H1 (cell line): Measurements from ENCODE around the gene SELENOS. TPM values are rescaled to one million over a fixed set of nuclear protein-coding genes. Genes with fewer than 3 reads are reported as not detected.

Experiments
- CTCF ChIA-PET: fragments of 300-600 bp; sonication (Branson Sonifier 250); formaldehyde crosslinking; loops from one replicate; lab custom pipeline; 2021; ENCODE audit not compliant: partially characterized antibody; lab: Charles Lee
- POLR2A ChIA-PET: fragments of 300-600 bp; sonication (Branson Sonifier 250); formaldehyde crosslinking; loops from one replicate; lab custom pipeline; 2021; ENCODE audit warnings: inconsistent platforms; ENCODE audit not compliant: partially characterized antibody; lab: Charles Lee
- DNase-seq, 2 experiments: peaks; one replicate each; pipeline versions ENCODE4 v3.0.0 to v3.0.0-alpha.2; 2010 to 2022; ENCODE audit warnings: low spot score in 2 of 2, low read depth in 1 of 2, mixed read lengths in 1 of 2
- FAIRE-seq: peaks from 2 replicates; lab custom pipeline; 2011; peaks lifted over from hg19 to GRCh38; lab: Jason Lieb, UNC
- H2AFZ ChIP-seq: 2 replicates; pipeline ENCODE4 v1.8.1; 2012; ENCODE audit warnings: low read length, inconsistent platforms
- H2AK5ac ChIP-seq: 2 replicates; pipeline ENCODE4 v1.6.1; 2013; ENCODE audit warnings: low read depth, low read length
- H2BK120ac ChIP-seq: replicated peaks from 2 replicates; pipeline ENCODE3; 2013; ENCODE audit warnings: low read depth, low read length, inconsistent platforms
- H2BK12ac ChIP-seq: 2 replicates; pipeline ENCODE4 v1.6.1; 2013; ENCODE audit warnings: low read depth, low read length
- H2BK15ac ChIP-seq: 2 replicates; pipeline ENCODE4 v1.6.1; 2013; ENCODE audit warnings: low read length
- H2BK20ac ChIP-seq: 2 replicates; pipeline ENCODE4 v1.6.1; 2013; ENCODE audit warnings: low read length
- H2BK5ac ChIP-seq: 2 replicates; pipeline ENCODE4 v1.6.1; 2013; ENCODE audit warnings: low read depth, low read length
- H3K14ac ChIP-seq: 2 replicates; pipeline ENCODE4 v1.6.1; 2013; ENCODE audit warnings: inconsistent platforms; ENCODE audit not compliant: insufficient read length
- H3K18ac ChIP-seq: 2 replicates; pipeline ENCODE4 v1.6.1; 2013; ENCODE audit warnings: low read length; ENCODE audit errors: extremely low read depth
- H3K23ac ChIP-seq: 2 replicates; pipeline ENCODE4 v1.6.1; 2013; ENCODE audit warnings: inconsistent platforms; ENCODE audit not compliant: insufficient read length
- H3K23me2 ChIP-seq: 2 replicates; pipeline ENCODE4 v1.6.1; 2013; ENCODE audit warnings: low read depth, low read length
- H3K27ac ChIP-seq: 2 replicates; pipeline ENCODE4 v1.6.1; 2011; ENCODE audit warnings: low read depth, low read length, inconsistent platforms
- H3K27me3 ChIP-seq, 4 experiments: replicated peaks in 1 of 4; 1 replicate in 1 of 4; 2 replicates in 3 of 4; pipeline versions ENCODE4 v1.6.1 to v1.8.1; 2011 to 2013; ENCODE audit warnings: low read length in 3 of 4, mild to moderate bottlenecking in 3 of 4, inconsistent platforms in 2 of 4, mixed read lengths in 2 of 4, moderate library complexity in 1 of 4; ENCODE audit not compliant: control insufficient read depth in 3 of 4, insufficient read depth in 3 of 4; ENCODE audit errors: extremely low read depth in 1 of 4
- H3K36me3 ChIP-seq, 4 experiments: 2 replicates each; pipeline versions ENCODE4 v1.6.1 to v1.8.1; 2011 to 2013; ENCODE audit warnings: mild to moderate bottlenecking in 4 of 4, low read length in 3 of 4, moderate library complexity in 2 of 4, control low read depth in 1 of 4, inconsistent platforms in 1 of 4; ENCODE audit not compliant: insufficient read depth in 4 of 4, control insufficient read depth in 2 of 4
- H3K4ac ChIP-seq: replicated peaks from 2 replicates; pipeline ENCODE3; 2013; ENCODE audit warnings: low read length, low read depth, mixed read lengths, inconsistent platforms; ENCODE audit not compliant: insufficient read length
- H3K4me1 ChIP-seq, 4 experiments: replicated peaks in 1 of 4; 1 replicate in 1 of 4; 2 replicates in 3 of 4; pipeline versions ENCODE4 v1.6.1 to v1.8.1; 2011 to 2013; ENCODE audit warnings: low read length in 3 of 4, inconsistent platforms in 2 of 4, mixed read lengths in 1 of 4; ENCODE audit not compliant: insufficient read depth in 4 of 4, control insufficient read depth in 3 of 4
- H3K4me2 ChIP-seq, 2 experiments: 2 replicates each; pipeline versions ENCODE4 v1.6.1 to v1.8.1; 2011 to 2013; ENCODE audit warnings: low read depth in 2 of 2, low read length in 2 of 2, control low read depth in 1 of 2, inconsistent platforms in 1 of 2, mild to moderate bottlenecking in 1 of 2; ENCODE audit not compliant: insufficient read depth in 1 of 2
- H3K4me3 ChIP-seq, 4 experiments: fragments of 200-600, 300-600 bp in 1 of 4; sonication (generic), shearing (Covaris generic), sonication (Bioruptor Twin) in 1 of 4; 2 replicates each; pipeline versions ENCODE4 v1.5.1 to v1.8.1; 2011 to 2016; ENCODE audit warnings: low read length in 4 of 4, low read depth in 3 of 4, control low read depth in 2 of 4, inconsistent platforms in 2 of 4, mild to moderate bottlenecking in 2 of 4, mixed read lengths in 1 of 4, moderate library complexity in 1 of 4; ENCODE audit not compliant: insufficient read depth in 2 of 4; ENCODE audit errors: extremely low read depth in 1 of 4
- H3K56ac ChIP-seq: replicated peaks from 2 replicates; pipeline ENCODE3; 2013; ENCODE audit warnings: low read depth, mild to moderate bottlenecking, mixed read lengths, low read length, inconsistent platforms; ENCODE audit not compliant: insufficient read length
- H3K79me1 ChIP-seq: 2 replicates; pipeline ENCODE4 v1.6.1; 2013; ENCODE audit warnings: low read depth, low read length, control low read depth
- H3K79me2 ChIP-seq, 2 experiments: 2 replicates each; pipeline versions ENCODE4 v1.6.1 to v1.8.1; 2012 to 2013; ENCODE audit warnings: low read length in 2 of 2, mild to moderate bottlenecking in 2 of 2, inconsistent platforms in 1 of 2; ENCODE audit not compliant: insufficient read depth in 2 of 2, control insufficient read depth in 1 of 2
- H3K9ac ChIP-seq, 4 experiments: replicated peaks in 1 of 4; 1 replicate in 1 of 4; 2 replicates in 3 of 4; pipeline versions ENCODE4 v1.6.1 to v1.8.1; 2011 to 2013; ENCODE audit warnings: low read depth in 3 of 4, low read length in 3 of 4, control low read depth in 2 of 4, mild to moderate bottlenecking in 2 of 4, moderate library complexity in 2 of 4, inconsistent platforms in 1 of 4; ENCODE audit errors: extremely low read depth in 1 of 4
- H3K9me3 ChIP-seq, 2 experiments: 2 replicates each; pipeline versions ENCODE4 v1.6.1 to v1.8.1; 2012 to 2013; ENCODE audit warnings: mild to moderate bottlenecking in 2 of 2, moderate library complexity in 2 of 2, control low read depth in 1 of 2, inconsistent platforms in 1 of 2, low read depth in 1 of 2, low read length in 1 of 2, mixed read lengths in 1 of 2; ENCODE audit not compliant: insufficient read depth in 2 of 2
- H4K20me1 ChIP-seq, 2 experiments: replicated peaks in 1 of 2; 2 replicates each; pipeline versions ENCODE3 to v1.8.1; 2011 to 2013; ENCODE audit warnings: inconsistent platforms in 2 of 2, low read length in 2 of 2, mild to moderate bottlenecking in 1 of 2; ENCODE audit not compliant: insufficient read depth in 2 of 2, control insufficient read depth in 1 of 2
- H4K5ac ChIP-seq: 2 replicates; pipeline ENCODE4 v1.6.1; 2013; ENCODE audit warnings: low read length, low read depth, mixed read lengths, inconsistent platforms; ENCODE audit not compliant: insufficient read length
- H4K8ac ChIP-seq: 2 replicates; pipeline ENCODE4 v1.8.0; 2013; ENCODE audit warnings: mild to moderate bottlenecking, moderate library complexity, low read length, inconsistent platforms; ENCODE audit not compliant: insufficient read depth; ENCODE audit errors: extremely low read depth
- H4K91ac ChIP-seq: replicated peaks from 2 replicates; pipeline ENCODE3; 2013; ENCODE audit warnings: low read length, mixed read lengths, inconsistent platforms; ENCODE audit not compliant: insufficient read length
- BACH1 ChIP-seq: IDR thresholded peaks from 2 replicates; pipeline ENCODE4 v1.6.1; 2012; ENCODE audit warnings: low read length, improper control_type of control experiment
- SIN3A ChIP-seq, 2 experiments: IDR thresholded peaks in 1 of 2; conservative IDR thresholded peaks in 1 of 2; 2 replicates each; pipeline ENCODE4 v1.6.1; 2011 to 2012; ENCODE audit warnings: low read length in 2 of 2, improper control_type of control experiment in 1 of 2, low read depth in 1 of 2, mild to moderate bottlenecking in 1 of 2
- WGBS, 2 experiments: shearing (Covaris generic) in 1 of 2; methylation state at CpG; one replicate each; pipeline versions ENCODE4 v1.1.6 to v1.1.7; 2013 to 2015; ENCODE audit warnings: low lambda C conversion rate in 2 of 2, mixed read lengths in 2 of 2, inconsistent platforms in 1 of 2, low coverage in 1 of 2, missing lambda C conversion rate in 1 of 2; ENCODE audit not compliant: insufficient replicate concordance in 2 of 2, insufficient coverage in 1 of 2, insufficient read length in 1 of 2; ENCODE audit errors: extremely low coverage in 1 of 2, missing lambda C conversion rate in 1 of 2; 5-methylcytosine and 5-hydroxymethylcytosine counted together
- polyA plus RNA-seq, 7 experiments: library from polyadenylated mRNA; depleted of rRNA in 3 of 7; stranded (reverse) in 5 of 7; unstranded in 2 of 7; fragments of >200 nt in 5 of 7; fragments of 200-250 nt in 2 of 7; gene quantifications; 1 replicate in 5 of 7; 2 replicates in 1 of 7; 4 replicates in 1 of 7; pipeline versions ENCODE4 v1.2.1 to v1.2.3, GENCODE V29; 2011 to 2013; ENCODE audit warnings: missing spikeins in 2 of 7, mixed read lengths in 2 of 7
- total RNA-seq: library from RNA; stranded (reverse); fragmentation: NEBNext Ultra II Directional; extraction: Animal tissue kit (Norgen Biotek cat#: 25700); gene quantifications from 2 replicates; pipeline ENCODE4 v1.2.1, GENCODE V29; 2021

SELENOS gene
- total and polyA plus RNA-seq, 2 of the 8 experiments (the other 6 are each of a cell fraction or from before 2014, with no cell fraction given), result 45.1 to 46.0 TPM

- Histone ChIP-seq H3K23ac (no peak overlapping the region), H2BK5ac (no peak overlapping the region), H2BK12ac (peak overlapping the region; percentile 60; the same call in 1 of the 2 replicates), H3K14ac (no peak overlapping the region), H3K27me3 (no peaks in the 10 kb centered on the region), H2AK5ac (no peak overlapping the region), H3K4me1 (peaks cover 0 to 2% (median 0%) of the 10 kb centered on the region in 4 experiments; a peak in 1 of 7 replicates), H4K91ac (no peak overlapping the region), H4K5ac (no peak overlapping the region), H3K9me3 (no peaks in the 10 kb centered on the region), H2AFZ (no peak overlapping the region), H3K23me2 (no peaks in the 10 kb centered on the region), H3K79me2 (no peaks in the 10 kb centered on the region), H3K27ac (no peak overlapping the region), H3K18ac (no peak overlapping the region), H2BK120ac (no peak overlapping the region), H3K4ac (no peak overlapping the region), H3K9ac (no peak overlapping the region), H3K4me2 (no peak overlapping the region), H3K4me3 (no peak overlapping the region), H2BK15ac (no peak overlapping the region), H3K56ac (no peak overlapping the region), H4K8ac (no peak overlapping the region; the same call in 1 of the 2 replicates), H4K20me1 (peaks cover 0 to under 1% of the 10 kb centered on the region in 2 experiments), H3K79me1 (no peaks in the 10 kb centered on the region), H2BK20ac (no peak overlapping the region), H3K36me3 (0 out of 8 replicates have a peak, but pooled peaks cover 0 to 2% (median 0%) of the 10 kb centered on the region in 4 experiments)
- ChIA-PET POLR2A (interaction anchor here (1.0 to 1.1 kb wide), 2 partner anchors 9 to 30 kb away, joined by 3 to 4 read pairs; no protein-coding TSS in a partner anchor), CTCF (interaction anchor here (0.9 to 2.5 kb wide), 3 partner anchors 164 to 256 kb away, joined by 3 to 12 read pairs (median 3); no protein-coding TSS in a partner anchor)
- FAIRE-seq (no peak), DNase-seq (peak in 1 of 2 experiments; percentile 31)
- 98% methylated on average over 4 of the region's 4 CpGs; no CpG with 5 or more reads in 1 of the 2 experiments for WGBS, 2 experiments
- no peak for TF ChIP-seq BACH1
- no peak for TF ChIP-seq SIN3A (conservative IDR thresholded peaks at IDR 0.05 in 1 of 2, IDR thresholded peaks at IDR 0.05 in 1 of 2; ENCODE audit: low read depth in 1 of 2, low read length in 2 of 2)
Measured at GRCh38 chr15:101264011-101264410, 13.3 kb downstream of the SELENOS start.
